Right forelimb (tissue), 1 donor: ENCODE results near the gene ZDHHC19.
"Not testable (repeated sequence)": the region's sequence is repeated elsewhere in the genome, so short reads cannot be mapped to it uniquely, and the experiment has no call there.

Source experiments
- DNase-seq: peaks from one replicate; pipeline ENCODE4 v3.0.0-alpha.2; 2018

Gene ZDHHC19

GRCh38 chr3:196210673-196211556, at the start of gene ZDHHC19:
Gene ZDHHC19 (minus strand): TSS chr3:196211400. CDS start chr3:196211315, 85 bp downstream.
- no peak for DNase-seq

- DNase-seq: no peak
These were observed 49.6 kb upstream of the ZDHHC19 start for GRCh38 chr3:196260784-196261183.

DNA sequence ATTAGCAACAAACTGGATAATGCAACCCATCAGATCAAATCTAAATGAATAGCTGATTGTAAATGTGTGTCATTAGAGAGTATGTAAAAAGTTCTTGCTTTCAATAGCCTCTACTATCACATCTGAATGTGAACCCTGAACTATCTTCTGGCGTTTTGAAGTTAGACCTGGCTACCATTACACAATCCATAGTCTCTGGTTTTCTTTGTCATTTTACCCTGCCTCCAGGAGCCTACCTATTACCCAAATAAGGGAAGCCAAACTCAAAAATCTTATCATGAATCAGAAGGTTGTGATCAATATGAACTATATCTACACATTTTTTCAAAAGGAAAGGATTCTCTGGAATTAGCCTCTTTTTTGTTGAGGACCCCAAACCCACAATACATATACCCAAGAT, 44.6 kb upstream of the ZDHHC19 start:
- no peak for DNase-seq

GRCh38 chr3:196254376-196255283, 43.4 kb upstream of the ZDHHC19 start:
- no peak for DNase-seq

GRCh38 chr3:196251918-196252317, 40.7 kb upstream of the ZDHHC19 start:
- DNase-seq: no peak

DNA sequence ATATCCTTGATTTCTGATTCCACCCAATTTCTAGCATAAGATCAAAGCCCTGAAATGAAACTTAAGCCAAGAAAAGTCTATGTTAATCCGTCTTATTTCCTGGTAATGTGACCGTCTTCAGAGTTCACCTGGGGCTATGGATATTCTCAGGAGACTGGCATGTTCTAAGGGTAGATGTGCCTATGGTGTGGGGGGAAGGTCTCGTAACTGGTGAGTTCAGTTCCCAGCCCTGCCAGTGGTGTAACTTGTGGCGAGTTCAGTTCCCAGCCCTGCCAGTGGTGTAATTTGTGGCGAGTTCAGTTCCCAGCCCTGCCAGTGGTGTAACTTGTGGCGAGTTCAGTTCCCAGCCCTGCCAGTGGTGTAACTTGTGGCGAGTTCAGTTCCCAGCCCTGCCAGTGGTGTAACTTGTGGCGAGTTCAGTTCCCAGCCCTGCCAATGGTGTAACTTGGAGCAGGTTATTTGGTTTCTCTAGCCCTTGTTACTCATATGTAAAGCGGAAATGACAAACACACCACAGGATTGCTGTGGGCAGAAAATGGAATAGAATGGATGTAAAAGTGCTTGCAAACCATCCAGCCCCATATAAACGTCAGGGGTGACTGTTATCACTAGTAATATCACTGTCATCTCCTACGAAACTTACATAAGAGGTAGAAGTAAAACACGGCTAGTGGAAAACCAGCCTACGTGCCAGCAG, 35.6 kb upstream of the ZDHHC19 start:
- no peak for DNase-seq

DNA sequence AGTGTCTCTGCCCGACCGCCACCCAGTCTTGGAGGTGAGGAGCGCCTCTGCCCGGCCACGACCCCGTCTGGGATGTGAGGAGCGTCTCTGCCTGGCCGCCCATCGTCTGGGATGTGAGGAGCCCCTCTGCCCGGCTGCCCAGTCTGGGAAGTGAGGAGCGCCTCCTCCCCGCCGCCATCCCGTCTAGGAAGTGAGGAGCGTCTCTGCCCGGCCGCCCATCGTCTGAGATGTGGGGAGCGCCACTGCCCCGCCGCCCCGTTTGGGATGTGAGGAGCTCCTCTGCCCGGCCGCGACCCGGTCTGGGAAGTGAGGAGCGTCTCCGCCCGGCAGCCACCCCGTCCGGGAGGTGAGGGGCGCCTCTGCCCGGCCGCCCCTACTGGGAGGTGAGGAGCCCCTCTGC, 33.0 kb upstream of the ZDHHC19 start:
- not testable (repeated sequence) for DNase-seq

DNA sequence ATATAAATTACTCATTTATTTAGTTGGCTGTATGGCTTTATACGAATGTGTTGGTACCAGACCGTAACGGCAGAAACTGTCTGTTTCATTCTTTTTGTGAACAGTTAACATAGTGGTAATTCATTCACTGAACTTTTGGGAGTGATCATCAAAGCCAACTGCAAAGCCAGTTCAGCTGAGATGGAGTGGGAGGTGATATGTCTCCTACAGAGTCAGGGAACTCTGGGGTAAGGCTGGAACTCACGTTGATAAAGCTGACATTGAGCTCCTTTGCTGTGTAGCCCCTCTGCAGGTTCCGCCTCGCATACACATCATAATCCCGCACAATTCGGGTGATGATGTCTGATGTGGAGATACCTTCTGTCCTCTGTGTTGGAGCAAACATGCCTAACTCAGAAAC, 30.5 kb upstream of the ZDHHC19 start:
- no peak for DNase-seq

DNA sequence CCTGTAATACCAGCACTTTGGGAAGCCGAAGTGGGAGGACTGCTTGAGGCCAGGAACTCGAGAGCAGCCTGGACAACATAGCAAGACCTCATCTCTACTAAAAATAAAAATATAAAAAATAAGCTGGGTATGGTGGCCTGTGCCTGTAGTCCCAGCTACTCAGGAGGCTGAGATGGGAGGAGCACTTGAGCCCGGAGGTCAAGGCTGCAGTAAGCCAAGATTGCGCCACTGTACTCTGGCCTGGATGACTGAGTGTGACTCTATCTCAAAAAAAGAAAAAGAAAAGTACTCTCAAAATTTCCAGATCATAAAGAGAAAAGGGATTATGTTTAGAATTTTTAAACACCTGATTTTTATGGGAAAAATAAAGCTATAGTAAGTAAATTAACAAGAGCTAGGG, 29.2 kb upstream of the ZDHHC19 start:
- DNase-seq: no peak

DNA sequence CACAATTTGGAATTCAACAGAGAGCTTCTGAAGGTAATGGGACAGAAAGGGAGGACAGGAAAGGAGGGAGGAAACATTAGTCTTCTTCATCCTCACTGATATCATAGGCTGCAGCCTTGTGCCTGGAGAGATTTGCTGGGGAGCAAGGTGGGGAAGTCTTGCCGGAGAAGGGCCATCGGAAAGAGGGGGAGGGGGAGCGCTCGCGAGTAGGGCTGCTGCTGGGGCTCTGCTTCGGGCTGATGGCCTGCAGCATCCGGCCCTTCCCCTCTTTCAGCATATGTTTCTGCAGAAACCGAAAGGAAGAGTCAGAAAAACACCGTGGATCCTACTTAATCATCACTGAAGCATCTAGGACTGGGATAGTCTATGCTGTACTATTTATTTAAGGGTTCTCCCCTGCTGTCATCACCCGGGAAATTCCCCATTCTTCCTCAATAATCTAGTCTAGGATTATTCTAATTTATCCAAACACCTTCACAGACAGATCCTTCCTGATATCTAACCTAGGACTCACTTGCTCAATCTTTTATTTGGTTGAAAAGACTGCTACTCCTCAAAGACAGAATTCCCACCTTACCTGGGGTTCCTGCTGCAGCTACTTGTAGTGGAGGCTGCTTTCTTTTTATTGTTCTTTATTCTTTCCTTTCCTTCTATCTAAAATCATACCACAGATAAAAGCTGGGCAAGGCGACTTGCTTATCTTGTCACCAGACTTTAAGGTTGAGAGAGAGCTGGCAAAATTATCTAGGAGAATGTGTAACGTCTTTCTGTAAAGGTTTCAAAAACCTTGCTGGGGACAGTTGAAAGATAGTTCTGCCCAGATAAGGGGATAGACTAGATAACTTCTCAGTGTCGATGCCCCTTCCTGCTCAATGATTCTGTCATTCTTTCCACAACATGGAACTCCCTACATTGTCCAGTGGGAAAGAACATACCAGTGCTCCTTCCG, 27.7 kb upstream of the ZDHHC19 start:
- DNase-seq: no peak

DNA sequence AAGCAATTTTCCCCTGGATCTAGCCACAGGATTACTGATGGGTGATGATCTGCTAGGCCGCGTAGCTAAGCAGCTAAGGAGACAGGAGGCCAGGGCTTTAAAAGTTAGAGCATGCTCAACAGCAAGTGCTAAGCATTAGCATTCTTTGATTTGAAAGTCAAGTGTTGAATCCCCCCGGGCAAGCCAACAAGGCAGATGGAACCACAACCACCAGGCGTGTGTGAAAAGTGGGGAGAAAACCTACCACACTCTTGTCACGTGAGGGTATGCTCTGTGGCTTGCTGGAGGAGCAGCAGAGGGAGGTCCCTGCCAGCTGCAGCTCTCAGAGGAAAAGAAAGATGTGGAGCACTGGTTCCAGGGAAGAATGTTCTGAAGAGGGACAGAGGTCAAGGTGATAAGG, 26.0 kb upstream of the ZDHHC19 start:
- DNase-seq: no peak

DNA sequence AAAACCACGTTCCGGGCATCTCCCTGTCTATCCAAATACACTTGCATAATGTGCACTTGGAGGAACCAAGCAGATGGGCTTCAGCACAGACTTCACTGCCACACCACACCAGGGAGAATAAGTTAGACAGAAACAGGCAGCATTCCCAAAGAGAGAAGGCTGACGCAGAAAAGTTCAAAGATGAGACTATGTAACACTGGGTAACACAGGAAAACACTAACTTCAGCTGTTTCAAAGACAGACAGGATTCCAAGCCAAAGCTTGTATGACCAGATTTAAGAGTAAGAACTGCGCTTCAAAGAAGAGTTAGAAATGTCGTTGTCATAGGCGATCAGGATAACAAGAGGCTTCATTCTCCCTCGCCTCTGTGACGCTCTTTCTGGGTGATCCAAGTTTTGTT, 25.0 kb upstream of the ZDHHC19 start:
- DNase-seq: no peak

DNA sequence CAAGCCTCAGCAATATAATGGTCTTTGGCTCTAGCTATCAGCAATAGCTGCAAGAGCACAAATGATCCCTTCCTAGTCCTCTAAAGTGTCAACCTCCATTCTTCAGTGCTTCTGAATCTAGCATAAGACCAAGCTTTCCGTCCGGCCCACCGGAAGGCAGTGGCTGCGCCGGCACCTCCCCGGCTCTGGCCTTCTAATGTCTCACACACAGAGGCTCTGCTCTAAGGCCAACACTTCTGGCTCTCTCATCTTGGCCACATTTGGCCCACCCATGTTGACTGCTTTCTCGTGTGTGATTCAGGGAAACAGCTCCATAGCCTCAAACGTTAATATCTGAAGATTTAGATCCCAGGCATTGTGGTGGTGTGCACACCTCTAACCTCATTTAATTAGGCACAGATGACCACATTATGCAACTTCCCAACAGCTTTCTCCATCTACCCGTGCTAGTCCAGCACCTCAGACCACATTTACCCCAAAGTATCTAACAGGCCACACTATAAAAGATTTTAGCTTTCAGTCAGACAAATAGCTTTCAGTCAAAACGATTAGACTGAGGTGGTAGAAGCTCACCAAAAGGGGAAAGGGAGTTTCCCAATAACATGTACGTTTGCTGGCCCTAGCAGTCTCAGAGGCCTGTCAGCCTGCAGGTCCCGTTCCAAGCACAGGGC, 24.4 kb upstream of the ZDHHC19 start:
- no peak for DNase-seq

GRCh38 chr3:196232882-196233251, 21.7 kb upstream of the ZDHHC19 start:
- no peak for DNase-seq

DNA sequence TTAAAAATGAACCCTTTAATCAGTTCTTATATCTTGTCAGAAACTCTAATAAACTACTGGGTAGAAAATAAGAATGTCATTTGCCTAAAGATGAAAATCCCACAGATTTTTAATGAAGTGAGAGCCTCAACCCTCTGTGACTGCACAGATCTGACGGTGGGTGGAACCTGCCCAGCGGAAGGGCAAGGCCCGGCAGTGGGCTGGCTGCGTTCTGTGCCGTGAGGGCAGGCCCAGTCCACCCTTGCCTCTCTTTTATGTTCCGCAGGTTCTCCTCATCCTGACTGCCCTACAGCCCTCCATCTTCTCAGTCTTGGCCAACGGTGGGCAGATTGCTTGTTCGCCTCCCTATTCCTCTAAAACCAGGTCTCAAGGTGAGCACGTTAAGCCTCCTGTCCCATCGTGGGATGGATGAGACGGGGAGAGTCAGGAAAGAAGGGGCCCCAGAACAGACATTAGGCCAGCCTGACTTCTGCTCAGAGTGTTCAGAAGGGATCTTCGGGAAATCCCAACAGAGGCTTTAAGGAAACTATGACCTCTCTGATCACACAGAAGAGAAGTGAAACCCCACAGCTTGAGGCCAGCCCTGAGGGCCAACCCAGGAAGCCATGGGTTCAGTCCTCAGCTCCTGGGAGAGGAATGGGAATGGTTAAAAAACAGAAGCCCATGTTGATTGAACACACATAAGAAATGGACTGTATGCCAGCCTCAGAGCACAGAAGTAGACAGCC, 21.1 kb upstream of the ZDHHC19 start:
- no peak for DNase-seq

DNA sequence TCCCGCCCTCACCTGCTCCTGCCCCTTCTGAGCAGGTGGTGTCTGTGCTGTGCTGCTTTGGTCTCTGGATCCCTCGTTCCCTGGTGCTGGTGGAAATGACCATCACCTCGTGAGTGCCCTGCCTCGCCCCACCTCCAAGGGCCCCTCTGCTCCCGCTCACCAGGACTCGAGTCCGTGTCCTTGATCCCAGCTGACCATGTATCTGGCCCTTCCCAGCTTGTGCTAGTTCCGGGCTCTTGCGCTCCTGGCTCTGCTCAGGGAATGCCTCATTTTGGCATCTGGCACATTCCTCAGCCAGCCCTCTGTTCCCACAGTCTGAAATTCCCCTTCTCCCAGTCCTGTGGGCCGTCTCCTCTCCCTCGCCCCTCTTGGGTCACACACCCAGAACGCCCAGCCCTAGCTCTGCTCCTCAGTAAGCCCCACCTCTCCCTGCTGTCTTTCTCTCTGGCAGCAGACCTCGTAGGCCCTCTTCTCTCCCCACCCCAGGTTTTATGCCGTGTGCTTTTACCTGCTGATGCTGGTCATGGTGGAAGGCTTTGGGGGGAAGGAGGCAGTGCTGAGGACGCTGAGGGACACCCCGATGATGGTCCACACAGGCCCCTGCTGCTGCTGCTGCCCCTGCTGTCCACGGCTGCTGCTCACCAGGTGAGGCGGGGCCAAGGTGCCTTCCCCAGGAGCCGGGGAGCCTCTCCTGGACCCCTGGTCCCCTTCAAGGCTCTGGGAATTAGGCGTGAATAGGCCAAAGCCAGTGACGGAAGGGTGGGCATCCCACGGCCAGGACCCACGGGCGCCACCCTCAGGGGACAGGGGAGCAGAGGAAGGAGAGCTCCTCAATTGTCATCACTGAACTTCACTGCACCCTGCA, 16.7 kb upstream of the ZDHHC19 start:
- DNase-seq: no peak

DNA sequence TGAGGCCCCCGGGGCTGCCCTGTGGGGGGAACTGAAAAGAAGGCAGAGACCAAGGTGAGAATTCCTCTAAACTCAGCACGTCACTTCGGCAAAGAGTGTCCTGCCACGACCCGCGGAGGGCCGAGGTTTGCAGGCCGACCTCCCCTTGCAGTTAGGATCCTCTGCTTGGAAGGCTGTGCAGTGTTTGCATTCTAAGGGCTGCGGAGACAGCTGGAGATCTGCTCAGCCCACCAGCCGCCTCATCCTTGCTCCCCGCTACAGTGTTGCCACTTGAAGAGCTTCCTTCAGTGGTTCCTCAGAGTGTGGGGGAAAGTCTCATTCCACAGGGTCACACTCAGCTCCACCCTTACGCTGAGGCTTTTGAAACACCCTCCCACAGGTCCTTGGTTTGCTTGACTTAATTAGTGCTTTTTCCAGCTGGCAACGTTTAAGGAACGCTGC, 15.9 kb upstream of the ZDHHC19 start:
- DNase-seq: no peak

- DNase-seq: no peak
These were observed 14.7 kb upstream of the ZDHHC19 start for GRCh38 chr3:196225763-196226364.

DNA sequence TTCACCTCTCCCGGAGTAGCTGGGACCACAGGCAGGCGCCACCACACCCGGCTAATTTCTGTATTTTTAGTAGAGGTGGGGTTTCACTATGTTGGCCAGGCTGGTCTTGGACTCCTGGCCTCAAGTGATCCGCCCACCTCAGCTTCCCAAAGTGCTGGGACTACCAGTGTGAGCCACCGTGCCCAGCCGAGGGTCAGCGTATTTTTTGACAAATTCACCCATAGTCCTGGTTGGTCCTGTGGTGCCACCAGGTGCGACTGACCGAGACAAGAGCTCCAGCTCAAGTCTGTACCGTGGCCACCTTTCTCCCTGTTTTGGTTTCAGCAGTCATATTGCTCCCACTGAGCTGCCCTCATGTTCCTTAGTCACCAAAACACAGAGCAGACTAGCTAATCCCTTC, 13.9 kb upstream of the ZDHHC19 start:
- DNase-seq: no peak
